PC-3 (cell line): ENCODE results near the gene LYRM4.

ENCODE experiments used
- CTCF ChIP-seq: fragments of 300-600 bp; sonication (generic); conservative IDR thresholded peaks from 2 replicates; pipeline ENCODE4 v1.5.1; 2017; ENCODE audit warnings: antibody characterized with exemption, low read depth, mild to moderate bottlenecking, low read length
- EZH2 ChIP-seq: fragments of 300-600 bp; sonication (generic); IDR thresholded peaks from one replicate; pipeline ENCODE4 v1.6.1; 2017; ENCODE audit warnings: antibody characterized with exemption, mild to moderate bottlenecking, low read length; ENCODE audit not compliant: unreplicated experiment

- TF ChIP-seq CTCF (no peak), EZH2 (no peak)
These were observed 34.9 kb upstream of the LYRM4 start for GRCh38 chr6:5295623-5296022.
